HG02610 (cell line): ENCODE results near the gene NCR1.
"Not testable (repeated sequence)": the region's sequence is repeated elsewhere in the genome, so short reads cannot be mapped to it uniquely, and the experiment has no call there.

Experiments
- ATAC-seq: cut with Tn5 transposase; IDR thresholded peaks from one replicate; pipeline ENCODE4 v1.9.1; 2021; ENCODE audit warnings: mild to moderate bottlenecking, moderate library complexity; ENCODE audit not compliant: unreplicated experiment

The NCR1 gene, protein sequence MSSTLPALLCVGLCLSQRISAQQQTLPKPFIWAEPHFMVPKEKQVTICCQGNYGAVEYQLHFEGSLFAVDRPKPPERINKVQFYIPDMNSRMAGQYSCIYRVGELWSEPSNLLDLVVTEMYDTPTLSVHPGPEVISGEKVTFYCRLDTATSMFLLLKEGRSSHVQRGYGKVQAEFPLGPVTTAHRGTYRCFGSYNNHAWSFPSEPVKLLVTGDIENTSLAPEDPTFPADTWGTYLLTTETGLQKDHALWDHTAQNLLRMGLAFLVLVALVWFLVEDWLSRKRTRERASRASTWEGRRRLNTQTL

DNA sequence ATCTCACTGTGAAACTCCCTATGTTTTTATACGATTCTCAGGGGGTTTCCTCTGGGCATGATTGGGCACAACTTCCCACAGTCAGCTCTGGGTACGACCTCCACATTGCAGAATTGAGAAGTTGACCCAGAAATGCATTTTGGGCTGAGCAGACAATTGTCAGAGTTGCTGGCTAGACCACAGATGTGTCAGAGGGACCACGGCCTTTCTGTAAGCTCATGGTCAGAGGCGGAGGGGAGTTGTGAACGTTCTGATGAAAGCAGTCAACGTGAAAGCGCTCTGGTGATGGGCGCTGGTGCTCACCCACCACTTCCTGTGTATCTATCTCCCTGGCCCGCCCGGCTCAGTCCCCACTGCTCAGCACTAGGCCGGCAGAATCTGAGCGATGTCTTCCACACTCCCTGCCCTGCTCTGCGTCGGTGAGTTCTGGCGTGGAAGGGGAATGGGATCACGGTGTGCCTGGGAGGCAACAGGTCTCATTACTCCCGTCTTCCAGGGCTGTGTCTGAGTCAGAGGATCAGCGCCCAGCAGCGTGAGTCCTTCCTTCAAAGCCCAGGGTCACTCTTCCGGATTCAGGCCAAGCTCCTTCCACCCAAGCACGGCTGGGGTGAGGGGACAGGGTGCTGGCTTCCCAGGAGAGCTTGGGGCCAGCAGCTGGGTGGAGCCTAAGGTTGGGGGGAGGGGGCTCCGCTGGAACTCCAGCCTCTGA is at the start of gene NCR1:
Gene NCR1 (plus strand): TSS at position 346 of the 709 bp plus-strand sequence. CDS start 40 bp downstream, at position 386.
- no peak for ATAC-seq

DNA sequence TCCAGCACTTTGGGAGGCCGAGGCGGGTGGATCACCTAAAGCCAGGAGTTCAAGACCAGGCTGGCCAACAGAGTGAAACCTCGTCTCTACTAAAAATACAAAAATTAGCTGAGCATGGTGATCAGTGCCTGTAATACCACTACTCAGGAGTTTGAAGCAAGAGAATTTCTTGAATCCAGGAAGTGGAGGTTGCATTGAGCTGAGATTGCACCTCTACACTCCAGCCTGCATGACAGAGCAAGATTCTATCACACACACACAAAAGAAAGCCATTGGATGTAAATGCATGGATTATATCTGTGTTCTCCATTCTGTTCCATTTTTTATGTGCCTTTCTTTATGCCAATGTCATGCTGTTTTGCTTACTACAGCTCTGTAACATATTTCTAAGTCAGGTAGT is 47.5 kb upstream of the NCR1 start:
- not testable (repeated sequence) for ATAC-seq

DNA sequence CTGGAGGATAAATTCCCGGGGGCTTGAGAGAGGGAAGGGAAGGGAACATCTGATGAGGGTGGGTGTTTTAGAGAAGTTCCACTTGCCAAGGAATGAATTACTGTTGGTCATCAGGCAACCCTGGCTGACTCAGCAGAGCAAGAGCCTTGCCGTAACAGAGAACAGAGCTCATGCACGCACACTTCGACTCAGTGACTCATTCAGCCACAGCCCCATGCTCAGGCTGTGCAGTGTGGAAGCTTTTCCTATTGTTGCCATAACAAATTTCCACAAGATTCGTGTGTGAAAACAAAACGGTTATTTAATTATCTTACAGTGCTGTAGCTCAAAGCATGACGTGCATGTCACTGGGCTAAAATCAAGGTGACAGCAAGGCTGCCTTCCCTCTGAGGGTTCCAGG is 46.5 kb upstream of the NCR1 start:
- not testable (repeated sequence) for ATAC-seq

DNA sequence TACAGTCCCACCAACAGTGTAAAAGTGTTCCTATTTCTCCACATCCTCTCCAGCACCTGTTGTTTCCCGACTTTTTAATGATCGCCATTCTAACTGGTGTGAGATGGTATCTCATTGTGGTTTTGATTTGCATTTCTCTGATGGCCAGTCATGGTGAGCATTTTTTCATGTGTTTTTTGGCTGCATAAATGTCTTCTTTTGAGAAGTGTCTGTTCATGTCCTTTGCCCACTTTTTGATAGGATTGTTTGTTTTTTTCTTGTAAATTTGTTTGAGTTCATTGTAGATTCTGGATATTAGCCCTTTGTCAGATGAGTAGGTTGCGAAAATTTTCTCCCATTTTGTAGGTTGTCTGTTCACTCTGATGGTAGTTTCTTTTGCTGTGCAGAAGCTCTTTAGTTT is 42.5 kb upstream of the NCR1 start:
- not testable (repeated sequence) for ATAC-seq

DNA sequence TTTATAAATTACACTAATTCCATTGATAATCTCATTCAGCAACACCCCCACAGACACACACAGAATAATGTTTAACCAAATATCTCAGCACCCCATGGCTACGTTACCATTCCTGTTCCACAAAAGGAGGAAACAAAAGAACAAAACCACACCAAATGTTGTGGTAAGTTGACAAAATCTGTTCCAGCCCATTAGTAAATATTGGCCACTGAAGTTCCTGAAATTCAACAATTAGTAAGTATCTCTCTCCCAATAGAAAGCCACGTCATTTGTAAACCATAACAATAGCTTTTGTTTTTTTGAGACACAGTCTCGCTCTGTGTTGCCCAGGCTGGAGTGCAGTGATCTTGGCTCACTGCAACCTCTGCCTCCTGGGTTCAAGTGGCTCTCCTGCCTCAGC is 34.3 kb upstream of the NCR1 start:
- ATAC-seq = no peak

DNA sequence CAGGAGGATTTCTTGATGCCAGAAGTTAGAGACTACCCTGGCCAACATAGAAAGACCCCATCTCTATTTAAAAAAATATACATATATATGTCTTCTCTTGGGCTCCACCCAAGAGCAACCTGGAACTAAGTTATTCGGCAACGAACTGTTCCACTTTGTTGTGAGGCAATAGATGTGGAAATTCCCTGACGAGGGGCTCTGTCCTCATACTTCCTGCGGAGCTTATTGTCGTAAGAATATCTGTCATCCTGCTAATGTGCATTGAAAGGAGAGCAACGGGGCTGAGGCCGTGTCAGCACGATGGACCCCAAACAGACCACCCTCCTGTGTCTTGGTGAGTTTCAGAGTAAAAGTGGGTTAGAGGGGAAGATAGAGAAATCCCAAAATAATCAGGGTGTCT is 32.0 kb upstream of the NCR1 start, which contains the start of gene FCAR:
Gene FCAR (plus strand): TSS at position 246 of the 400 bp plus-strand sequence. CDS start 55 bp downstream, at position 301.
- no peak for ATAC-seq

DNA sequence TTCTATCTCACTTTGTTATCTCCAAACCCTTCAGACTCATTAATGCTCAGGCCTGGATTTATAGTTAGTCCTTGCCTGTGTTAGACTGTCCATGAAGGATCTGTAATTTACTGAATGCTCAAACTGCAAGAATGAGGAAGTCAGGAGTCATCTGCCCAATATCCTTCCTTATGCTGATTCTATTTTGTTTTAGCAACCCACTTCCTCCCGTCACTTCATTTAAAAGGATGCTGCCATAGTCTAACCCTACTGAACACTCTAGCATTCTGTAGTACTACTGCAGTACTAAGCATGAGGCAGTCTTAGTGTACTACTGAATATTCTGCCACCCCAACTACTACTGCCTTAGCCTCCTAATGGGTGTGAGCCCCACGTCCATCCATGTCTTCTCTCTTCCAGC is 30.4 kb upstream of the NCR1 start:
- no peak for ATAC-seq

DNA sequence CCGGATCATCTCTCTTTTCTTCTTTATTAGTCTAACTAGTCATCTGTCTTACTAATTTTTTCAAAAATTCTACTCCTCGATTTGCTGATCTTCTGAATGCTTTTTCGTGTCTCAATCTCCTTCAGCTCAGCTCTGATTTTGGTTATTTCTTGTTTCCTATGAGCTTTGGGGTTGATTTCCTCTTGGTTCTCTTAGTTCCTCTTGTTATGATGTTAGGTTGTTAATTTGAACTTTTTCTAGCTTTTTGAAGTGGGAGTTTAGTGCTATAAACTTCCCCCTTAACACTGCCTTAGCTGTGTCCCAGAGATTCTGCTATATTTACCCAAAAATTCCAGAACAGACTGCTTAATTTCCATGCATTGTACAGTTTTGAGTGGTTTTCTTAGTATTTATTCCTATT is 28.5 kb upstream of the NCR1 start:
- ATAC-seq = no peak

DNA sequence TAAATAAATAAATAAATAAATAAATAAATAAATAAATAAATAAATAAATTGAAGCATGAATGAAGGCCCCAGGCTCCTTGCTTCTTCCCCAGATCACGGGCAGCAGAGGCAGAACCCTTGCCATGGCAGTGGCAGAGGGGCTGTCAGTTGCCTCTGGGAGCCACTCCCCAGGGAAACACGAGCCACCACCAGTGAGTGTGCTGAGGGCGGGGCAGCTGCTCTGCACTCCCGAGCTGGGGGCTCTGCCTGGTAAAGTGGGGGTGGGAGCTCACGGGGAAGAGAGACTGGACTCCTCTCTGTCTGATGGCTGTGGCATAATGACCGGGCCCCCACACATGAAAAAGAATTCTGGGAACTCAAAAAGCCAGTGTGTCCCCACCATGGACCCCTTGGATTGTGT is 24.1 kb upstream of the NCR1 start:
- no peak for ATAC-seq

DNA sequence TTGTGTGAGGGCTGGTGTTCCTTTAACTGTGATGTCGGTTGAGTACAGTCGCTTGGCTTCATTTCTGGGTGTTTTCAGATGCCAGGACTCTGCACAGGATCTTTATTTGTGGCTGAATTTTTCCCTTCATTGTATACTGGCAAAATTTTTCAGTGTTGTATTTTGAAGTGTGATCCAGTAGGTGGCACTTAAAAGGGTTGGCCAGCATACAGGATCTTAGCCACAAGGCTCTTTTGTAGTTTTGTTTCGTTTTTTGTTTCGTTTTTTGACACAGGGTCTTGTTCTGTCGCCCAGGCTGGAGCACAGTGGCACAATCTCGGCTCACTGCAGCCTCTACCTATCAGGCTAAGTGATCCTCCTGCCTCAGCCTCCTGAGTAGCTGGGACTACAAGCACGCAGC is 23.2 kb upstream of the NCR1 start:
- no peak for ATAC-seq

DNA sequence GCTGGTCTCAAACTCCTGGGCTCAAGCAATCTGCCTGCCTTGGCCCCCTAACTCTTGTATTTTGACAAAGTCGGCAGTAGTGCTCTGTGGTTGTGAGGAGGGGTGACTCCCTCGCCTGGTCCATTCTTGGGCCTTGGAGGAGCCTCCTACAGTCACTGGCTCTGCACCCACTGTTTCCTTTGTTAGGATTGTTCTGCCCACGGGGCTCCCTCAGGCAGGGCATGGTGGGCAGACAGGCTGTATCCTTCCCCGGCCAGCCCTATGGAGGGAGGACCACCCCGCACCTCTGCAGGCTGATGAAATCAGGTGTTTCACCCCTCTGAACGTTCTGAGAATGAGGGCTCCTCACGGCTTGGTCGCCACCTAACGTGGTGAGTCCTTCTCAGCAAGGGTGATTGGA is 22.7 kb upstream of the NCR1 start:
- no peak for ATAC-seq

DNA sequence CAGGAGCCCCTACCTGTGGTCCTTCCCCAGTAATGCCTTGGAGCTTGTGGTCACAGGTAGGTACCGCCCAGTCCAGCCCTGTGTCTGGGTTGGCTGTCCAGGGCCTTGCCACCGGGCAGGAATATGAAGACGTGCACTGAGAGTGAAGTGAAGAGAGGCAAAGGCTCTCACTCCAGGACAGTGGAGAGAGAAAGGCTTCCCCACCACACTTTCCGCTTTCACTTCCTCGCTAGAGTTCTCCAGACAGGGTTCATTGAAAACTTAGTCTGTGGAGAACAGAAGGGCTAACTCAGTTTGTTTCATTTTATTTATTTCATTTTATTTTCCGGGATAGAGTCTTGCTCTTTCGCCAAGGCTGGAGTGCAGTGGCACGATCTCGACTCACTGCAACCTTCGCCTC is 17.7 kb upstream of the NCR1 start:
- ATAC-seq = no peak

DNA sequence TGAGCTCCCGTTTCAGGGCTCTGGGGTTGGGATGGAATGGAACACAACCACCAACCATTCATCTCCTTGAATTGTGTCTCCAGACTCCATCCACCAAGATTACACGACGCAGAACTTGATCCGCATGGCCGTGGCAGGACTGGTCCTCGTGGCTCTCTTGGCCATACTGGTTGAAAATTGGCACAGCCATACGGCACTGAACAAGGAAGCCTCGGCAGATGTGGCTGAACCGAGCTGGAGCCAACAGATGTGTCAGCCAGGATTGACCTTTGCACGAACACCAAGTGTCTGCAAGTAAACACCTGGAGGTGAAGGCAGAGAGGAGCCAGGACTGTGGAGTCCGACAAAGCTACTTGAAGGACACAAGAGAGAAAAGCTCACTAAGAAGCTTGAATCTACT is 16.4 kb upstream of the NCR1 start:
- ATAC-seq = no peak

DNA sequence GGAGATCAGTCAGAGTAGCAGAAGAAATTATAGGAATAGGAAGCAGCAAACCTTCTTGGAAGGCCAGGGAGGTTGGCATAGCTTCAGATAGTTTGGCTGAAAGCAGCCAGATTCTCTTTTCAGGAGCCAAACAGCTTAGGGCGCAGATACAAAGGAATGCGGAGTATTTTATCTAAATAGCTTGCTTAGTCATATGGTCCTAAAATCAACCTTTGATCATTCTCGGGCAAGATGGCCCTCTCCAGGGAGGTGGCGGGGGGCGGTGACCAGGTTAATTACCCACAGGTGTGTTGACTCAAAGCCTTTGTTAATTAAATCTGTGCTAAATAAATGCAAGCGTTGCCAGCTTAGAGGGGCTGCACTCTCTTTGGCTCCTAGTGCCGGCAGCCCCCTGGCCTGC is 12.5 kb upstream of the NCR1 start:
- no peak for ATAC-seq

DNA sequence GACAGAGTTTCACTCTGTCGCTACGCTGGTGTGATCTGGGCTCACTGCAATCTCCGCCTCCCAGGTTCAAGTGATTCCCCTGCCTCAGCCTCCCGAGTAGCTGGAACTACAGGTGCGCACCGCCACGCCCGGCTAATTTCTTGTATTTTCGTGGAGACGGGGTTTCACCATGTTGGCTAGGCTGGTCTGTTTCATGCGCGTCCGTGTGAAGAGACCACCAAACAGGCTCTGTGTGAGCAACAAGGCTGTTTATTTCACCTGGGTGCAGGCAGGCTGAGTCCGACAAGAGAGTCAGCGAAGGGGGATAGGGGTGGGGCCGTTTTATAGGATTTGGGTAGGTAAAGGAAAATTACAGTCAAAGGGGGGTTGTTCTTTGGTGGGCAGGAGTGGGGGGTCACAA is 11.8 kb upstream of the NCR1 start:
- ATAC-seq = not testable (repeated sequence)

DNA sequence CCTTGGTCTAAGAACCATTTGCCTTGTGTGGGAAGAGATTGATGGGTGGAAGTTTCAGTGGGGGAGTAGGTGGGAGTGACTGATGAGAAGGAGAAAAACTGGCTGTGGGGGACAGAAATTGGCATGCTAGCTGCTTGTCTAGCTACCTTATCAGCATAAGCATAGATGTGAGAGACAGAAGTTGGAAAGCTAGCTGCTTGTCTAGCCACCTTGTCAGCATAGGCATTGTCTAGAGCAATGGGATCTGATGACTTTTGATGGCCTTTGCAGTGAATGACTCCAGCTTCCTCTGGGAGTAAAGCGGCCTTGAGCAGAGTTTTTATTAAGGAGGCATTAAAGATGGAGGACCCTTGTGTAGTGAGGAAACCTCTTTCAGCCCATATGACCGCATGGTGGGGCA is 9.9 kb upstream of the NCR1 start:
- ATAC-seq = no peak

DNA sequence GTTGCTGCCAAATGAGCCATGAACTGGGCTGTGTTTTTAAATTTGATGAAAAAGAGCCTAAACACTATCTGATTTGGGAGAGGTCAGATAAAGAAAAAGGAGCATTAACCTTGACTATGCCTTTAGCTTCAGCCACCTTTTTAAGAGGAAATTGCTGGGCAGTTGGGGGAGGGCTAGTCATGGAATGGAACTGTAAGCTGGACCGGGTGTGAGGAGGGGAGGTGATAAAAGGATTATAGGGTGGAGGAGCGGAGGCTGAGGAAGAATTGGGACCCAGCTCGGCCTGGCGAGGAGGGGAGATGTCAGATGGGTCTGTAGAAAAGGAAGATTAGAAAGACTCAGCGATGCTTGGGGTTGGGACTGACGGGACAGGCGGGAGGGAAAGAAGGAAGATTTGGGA is 7.3 kb upstream of the NCR1 start:
- ATAC-seq = not testable (repeated sequence)

DNA sequence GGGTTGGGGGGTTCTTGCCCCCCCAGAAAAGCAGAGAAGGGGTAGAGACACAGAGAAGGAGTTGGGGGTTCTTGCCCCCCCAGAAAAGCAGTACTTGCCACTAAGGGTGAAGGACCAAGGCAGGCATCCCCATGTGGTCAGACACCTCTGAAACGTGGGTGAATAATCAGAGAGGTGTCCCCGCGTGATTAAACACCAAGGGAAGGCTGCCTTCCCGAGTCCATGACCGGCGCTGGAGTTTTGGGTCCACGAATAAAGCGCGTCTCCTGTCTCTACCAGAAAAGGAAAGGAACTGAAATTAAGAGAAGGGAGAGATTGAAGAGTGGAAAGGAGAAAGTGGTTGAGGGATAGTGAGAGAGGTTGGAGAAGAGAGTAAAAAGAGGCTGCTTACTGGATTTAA is 6.3 kb upstream of the NCR1 start:
- not testable (repeated sequence) for ATAC-seq

DNA sequence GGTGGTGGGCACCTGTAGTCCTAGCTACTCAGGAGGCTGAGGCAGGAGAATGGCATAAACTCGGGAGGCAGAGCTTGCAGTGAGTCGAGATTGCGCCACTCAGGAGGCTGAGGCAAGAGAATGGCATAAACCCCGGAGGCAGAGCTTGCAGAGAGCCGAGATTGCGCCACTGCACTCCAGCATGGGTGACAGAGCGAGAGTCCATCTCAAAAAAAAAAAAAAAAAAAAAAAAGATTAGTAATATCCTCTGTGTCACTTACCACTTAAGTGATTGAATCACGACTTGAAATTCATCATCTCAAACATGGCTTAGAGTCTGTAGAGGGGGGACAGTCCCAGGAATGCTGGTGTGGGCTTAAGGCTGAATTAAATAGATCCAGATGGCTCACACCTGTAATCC is 4.8 kb upstream of the NCR1 start:
- not testable (repeated sequence) for ATAC-seq

DNA sequence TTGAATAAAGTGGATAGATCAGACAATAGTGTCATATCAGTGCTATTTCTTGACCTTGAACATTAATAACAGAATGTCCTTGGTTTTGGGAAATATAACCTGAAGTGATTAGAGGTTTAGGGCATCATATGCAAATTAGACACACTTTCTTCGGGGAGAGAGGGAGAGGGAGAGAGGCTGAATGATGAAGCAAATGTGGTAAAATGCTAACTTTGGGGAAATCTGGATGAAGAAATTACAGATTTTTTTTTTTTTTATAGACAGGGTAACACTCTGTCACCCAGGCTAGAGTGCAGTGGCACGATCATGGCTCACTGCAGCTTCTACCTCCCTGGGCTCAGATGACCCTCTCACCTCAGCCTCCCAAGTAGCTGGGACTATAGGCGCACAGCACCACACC is 3.9 kb upstream of the NCR1 start:
- ATAC-seq = no peak

DNA sequence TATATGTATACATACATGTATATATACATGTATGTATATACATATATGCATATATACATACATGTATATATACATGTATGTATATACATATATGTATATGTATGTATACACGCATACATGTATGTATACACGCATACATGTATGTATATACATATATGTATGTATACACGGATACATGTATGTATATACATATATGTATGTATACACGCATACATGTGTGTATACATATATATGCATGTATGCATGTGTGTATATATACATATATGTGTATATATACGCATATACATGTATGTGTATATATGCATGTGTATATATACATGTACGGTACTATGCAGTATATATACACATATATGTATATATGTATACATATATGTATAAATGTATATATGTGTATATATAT is 2.6 kb upstream of the NCR1 start:
- no peak for ATAC-seq

DNA sequence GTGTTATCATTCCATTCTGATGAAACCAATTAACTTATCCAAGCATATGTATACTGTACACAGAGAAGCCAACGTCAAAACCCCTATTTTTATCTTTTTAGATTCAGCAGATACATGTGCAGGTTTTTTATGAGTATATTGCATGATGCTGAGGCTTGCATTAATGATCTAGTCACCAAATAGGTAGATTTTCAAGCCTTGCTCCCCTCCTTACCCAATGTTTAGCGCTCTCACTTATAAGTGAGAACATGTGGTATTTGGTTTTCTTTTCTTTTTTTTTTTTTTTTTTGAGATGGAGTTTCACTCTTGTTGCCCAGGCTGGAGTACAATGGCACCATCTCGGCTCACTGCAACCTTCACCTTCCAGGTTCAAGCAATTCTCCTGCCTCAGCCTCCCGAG is 1.7 kb upstream of the NCR1 start:
- not testable (repeated sequence) for ATAC-seq

DNA sequence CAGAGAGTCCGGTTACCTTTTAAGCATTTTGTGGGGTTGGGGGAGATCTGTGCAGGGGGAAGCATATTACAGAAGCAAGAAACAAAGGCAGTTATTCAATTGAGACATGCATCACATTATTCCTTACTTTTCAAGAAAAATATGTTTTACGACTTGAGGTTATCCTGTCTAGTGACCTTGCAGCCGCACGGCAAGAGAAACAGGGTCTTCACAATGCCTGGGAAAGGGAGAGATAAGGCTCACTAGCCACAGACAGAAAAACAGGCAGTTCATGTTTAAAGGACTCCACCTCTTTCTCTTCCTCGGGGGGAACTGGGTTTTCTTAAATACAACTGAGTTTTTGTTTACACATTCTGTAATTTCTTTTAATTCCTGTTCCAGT is 536 bp upstream of the NCR1 start:
- ATAC-seq = no peak
